Ammon's horn (tissue), 1 donor: Measurements from ENCODE around the gene ZNF536.
"Not testable (repeated sequence)": the region's sequence is repeated elsewhere in the genome, so short reads cannot be mapped to it uniquely, and the experiment has no call there.

Experiments used
- DNase-seq: peaks from one replicate; pipeline ENCODE4 v3.0.0-alpha.2; 2016; ENCODE audit warnings: low spot score

The ZNF536 gene

GRCh38 chr19:30446850-30447552, 74.8 kb downstream of the ZNF536 start:
- no peak for DNase-seq

GRCh38 chr19:30447553-30447870, 75.3 kb downstream of the ZNF536 start:
- DNase-seq = no peak

GRCh38 chr19:30448386-30449077, 76.3 kb downstream of the ZNF536 start:
- peak; percentile 25 for DNase-seq

- DNase-seq = no peak
Measured at GRCh38 chr19:30449078-30449590, 77.0 kb downstream of the ZNF536 start.

- DNase-seq = no peak
Measured at GRCh38 chr19:30449673-30450072, 77.5 kb downstream of the ZNF536 start.

GRCh38 chr19:30450100-30450499, 77.9 kb downstream of the ZNF536 start:
- DNase-seq = peak; percentile 84

- peak; percentile 27 for DNase-seq
Measured at GRCh38 chr19:30450835-30451321, 78.7 kb downstream of the ZNF536 start.

- DNase-seq = no peak
Measured at GRCh38 chr19:30452931-30453330, 80.7 kb downstream of the ZNF536 start.

GRCh38 chr19:30453743-30454142, 81.6 kb downstream of the ZNF536 start:
- no peak for DNase-seq

- no peak for DNase-seq
Measured at GRCh38 chr19:30455881-30456280, 83.7 kb downstream of the ZNF536 start.

- DNase-seq = no peak
Measured at GRCh38 chr19:30457484-30457883, 85.3 kb downstream of the ZNF536 start.

- no peak for DNase-seq
Measured at GRCh38 chr19:30459859-30460258, 87.7 kb downstream of the ZNF536 start.

- DNase-seq = no peak
Measured at GRCh38 chr19:30464162-30464561, 92.0 kb downstream of the ZNF536 start.

GRCh38 chr19:30466598-30466997, 94.4 kb downstream of the ZNF536 start:
- DNase-seq = not testable (repeated sequence)

- no peak for DNase-seq
Measured at GRCh38 chr19:30467239-30467638, 95.1 kb downstream of the ZNF536 start.

GRCh38 chr19:30469774-30470173, 97.6 kb downstream of the ZNF536 start:
- no peak for DNase-seq

GRCh38 chr19:30471441-30471840, 99.3 kb downstream of the ZNF536 start:
- no peak for DNase-seq

- DNase-seq = no peak
Measured at GRCh38 chr19:30473334-30473867, 101.2 kb downstream of the ZNF536 start.

- DNase-seq = no peak
Measured at GRCh38 chr19:30476997-30477396, 104.8 kb downstream of the ZNF536 start.

GRCh38 chr19:30479231-30479630, 107.0 kb downstream of the ZNF536 start:
- no peak for DNase-seq

- DNase-seq = no peak
Measured at GRCh38 chr19:30480097-30480496, 107.9 kb downstream of the ZNF536 start.

GRCh38 chr19:30481063-30481462, 108.9 kb downstream of the ZNF536 start:
- DNase-seq = no peak

- DNase-seq = no peak
Measured at GRCh38 chr19:30481823-30482222, 109.6 kb downstream of the ZNF536 start.
